Gastrocnemius medialis (tissue), 4 donors: ENCODE data around the gene PPM1L.

Experiments
- POLR2A ChIP-seq, 2 donors: fragments of 450-650 bp; IDR thresholded peaks; one replicate each; pipeline ENCODE4 v1.6.1; 2017; ENCODE audit warnings: antibody characterized with exemption in 2 of 2, mild to moderate bottlenecking in 2 of 2, moderate library complexity in 2 of 2
- TF ChIP-seq, protein P1 (sequence below), 5 experiments: fragments of 450-650 bp in 3 of 5; fragments of 200-600 bp in 2 of 5; sonication (generic) in 2 of 5; IDR thresholded peaks in 4 of 5; conservative IDR thresholded peaks in 1 of 5; 1 replicate in 4 of 5; 2 replicates in 1 of 5; pipeline ENCODE4 v1.5.1; 2016 to 2019; ENCODE audit warnings: antibody characterized with exemption in 5 of 5, mild to moderate bottlenecking in 3 of 5, moderate library complexity in 3 of 5

DNA sequence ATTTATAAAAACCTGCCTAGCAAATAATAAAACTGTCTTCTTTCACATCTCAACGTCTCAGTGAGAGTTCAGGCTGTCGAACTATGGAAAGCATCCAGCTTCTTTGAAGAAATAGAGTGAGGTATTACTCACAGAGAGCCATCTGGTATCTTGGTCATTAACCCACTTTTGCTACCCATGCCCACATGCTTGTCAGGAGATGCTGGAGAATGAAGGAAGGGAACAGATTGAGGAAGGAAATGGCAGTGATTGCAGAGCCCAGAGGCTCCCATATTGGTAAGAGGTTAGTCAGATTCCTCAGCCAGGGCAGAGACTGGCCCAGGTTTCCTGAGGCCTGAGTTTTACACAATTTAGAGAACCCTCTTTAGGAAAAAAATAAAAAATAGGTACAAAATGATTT is 230.0 kb downstream of the PPM1L start:
- TF ChIP-seq, protein P1, sequence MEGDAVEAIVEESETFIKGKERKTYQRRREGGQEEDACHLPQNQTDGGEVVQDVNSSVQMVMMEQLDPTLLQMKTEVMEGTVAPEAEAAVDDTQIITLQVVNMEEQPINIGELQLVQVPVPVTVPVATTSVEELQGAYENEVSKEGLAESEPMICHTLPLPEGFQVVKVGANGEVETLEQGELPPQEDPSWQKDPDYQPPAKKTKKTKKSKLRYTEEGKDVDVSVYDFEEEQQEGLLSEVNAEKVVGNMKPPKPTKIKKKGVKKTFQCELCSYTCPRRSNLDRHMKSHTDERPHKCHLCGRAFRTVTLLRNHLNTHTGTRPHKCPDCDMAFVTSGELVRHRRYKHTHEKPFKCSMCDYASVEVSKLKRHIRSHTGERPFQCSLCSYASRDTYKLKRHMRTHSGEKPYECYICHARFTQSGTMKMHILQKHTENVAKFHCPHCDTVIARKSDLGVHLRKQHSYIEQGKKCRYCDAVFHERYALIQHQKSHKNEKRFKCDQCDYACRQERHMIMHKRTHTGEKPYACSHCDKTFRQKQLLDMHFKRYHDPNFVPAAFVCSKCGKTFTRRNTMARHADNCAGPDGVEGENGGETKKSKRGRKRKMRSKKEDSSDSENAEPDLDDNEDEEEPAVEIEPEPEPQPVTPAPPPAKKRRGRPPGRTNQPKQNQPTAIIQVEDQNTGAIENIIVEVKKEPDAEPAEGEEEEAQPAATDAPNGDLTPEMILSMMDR (IDR thresholded peaks at IDR 0.05 in 4 of 5, conservative IDR thresholded peaks at IDR 0.05 in 1 of 5): no peak
- no peak for TF ChIP-seq POLR2A (IDR thresholded peaks at IDR 0.05)
